HepG2 (cell line): ENCODE results near the gene ME3. TPM values are rescaled to one million over a fixed set of nuclear protein-coding genes. Genes with fewer than 3 reads are reported as not detected.

Source experiments
- ATAC-seq: fragments of 200-7000 bp; cut with Tn5 transposase; 3 replicates; pipeline ENCODE4 v1.9.1; 2020; ENCODE audit warnings: mild to moderate bottlenecking, moderate library complexity
- BruUV-seq: library from RNA; stranded (reverse); fragments of 400-500 nt; replicated peaks from 2 replicates; lab custom pipeline; 2021; lab: Mats Ljungman, UMichigan
- CTCF ChIA-PET: fragments of 300-600 bp; formaldehyde crosslinking; extraction: SDS; loops from one replicate; lab custom pipeline; 2021; ENCODE audit warnings: low total read pairs, inconsistent platforms, low intra/inter-chr PET ratio; lab: Yijun Ruan, JAX
- POLR2A ChIA-PET: fragments of 350-600 bp; sonication (Branson Sonifier 250); formaldehyde crosslinking; loops from one replicate; lab custom pipeline; 2020; ENCODE audit warnings: antibody characterized with exemption, inconsistent platforms; lab: Yijun Ruan, JAX
- DNase-seq: peaks from one replicate; pipeline ENCODE4 v3.0.0-alpha.2; 2015; ENCODE audit warnings: low spot score
- FAIRE-seq: peaks from 3 replicates; lab custom pipeline; 2011; peaks lifted over from hg19 to GRCh38; lab: Jason Lieb, UNC
- H2AFZ ChIP-seq: one replicate; pipeline ENCODE4 v1.6.1; 2011; ENCODE audit warnings: low read length, inconsistent platforms
- H3K27ac ChIP-seq: fragments of 300-600 bp; 3 replicates; pipeline ENCODE4 v1.8.0; 2011; ENCODE audit warnings: mixed run types, mild to moderate bottlenecking, mixed read lengths, low read length, inconsistent platforms; ENCODE audit not compliant: insufficient read depth; ENCODE audit errors: extremely low read length
- H3K27me3 ChIP-seq, 2 experiments: fragments of 200-600 bp in 1 of 2; 2 replicates in 1 of 2; 3 replicates in 1 of 2; pipeline versions ENCODE4 v1.6.0 to v1.8.0; 2011; ENCODE audit warnings: low read length in 2 of 2, mild to moderate bottlenecking in 2 of 2, moderate library complexity in 2 of 2, inconsistent platforms in 1 of 2; ENCODE audit not compliant: insufficient read depth in 2 of 2, control insufficient read depth in 1 of 2
- H3K36me3 ChIP-seq, 2 experiments: fragments of 200-600 bp in 1 of 2; replicated peaks in 1 of 2; 2 replicates in 1 of 2; 3 replicates in 1 of 2; pipeline versions ENCODE4 v1.5.1 to v1.8.0; 2011; ENCODE audit warnings: low read length in 2 of 2, inconsistent platforms in 1 of 2; ENCODE audit not compliant: insufficient read depth in 2 of 2, control insufficient read depth in 1 of 2
- H3K4me1 ChIP-seq: 2 replicates; pipeline ENCODE4 v1.5.1; 2012; ENCODE audit warnings: low read length, inconsistent platforms; ENCODE audit not compliant: insufficient read depth
- H3K4me2 ChIP-seq: 2 replicates; pipeline ENCODE4 v1.6.0; 2011; ENCODE audit warnings: low read depth, low read length, inconsistent platforms
- H3K4me3 ChIP-seq, 3 experiments: fragments of 200-600 bp in 1 of 3; sonication (generic), shearing (Covaris generic) in 1 of 3; replicated peaks in 1 of 3; 2 replicates each; pipeline ENCODE4 v1.5.1; 2011 to 2016; ENCODE audit warnings: low read length in 3 of 3, inconsistent platforms in 2 of 3, low read depth in 2 of 3, mild to moderate bottlenecking in 2 of 3, control low read depth in 1 of 3, mixed read lengths in 1 of 3; ENCODE audit not compliant: insufficient read depth in 1 of 3
- H3K79me2 ChIP-seq: one replicate; pipeline ENCODE4 v1.6.1; 2011; ENCODE audit warnings: low read length, inconsistent platforms; ENCODE audit not compliant: insufficient read depth
- H3K9ac ChIP-seq: 2 replicates; pipeline ENCODE4 v1.6.0; 2011; ENCODE audit warnings: mild to moderate bottlenecking, low read depth, low read length, inconsistent platforms; ENCODE audit not compliant: insufficient read depth
- H3K9me3 ChIP-seq: 2 replicates; pipeline ENCODE4 v1.5.1; 2012; ENCODE audit warnings: mild to moderate bottlenecking, low read length
- H4K20me1 ChIP-seq: 2 replicates; pipeline ENCODE4 v1.6.0; 2011; ENCODE audit warnings: inconsistent platforms, mild to moderate bottlenecking, low read length, moderate library complexity; ENCODE audit not compliant: insufficient read depth
- ATF4 ChIP-seq, 2 experiments: fragments of 450-650 bp in 1 of 2; sonication (generic) in 1 of 2; formaldehyde crosslinking; IDR thresholded peaks; 2 replicates each; pipeline versions ENCODE4 v1.5.0 to v1.8.0; 2020 to 2022; ENCODE audit warnings: mild to moderate bottlenecking in 1 of 2, missing genetic modification reagents in 1 of 2
- CCAR2 ChIP-seq: fragments of 200-400 bp; formaldehyde crosslinking; optimal IDR thresholded peaks from 2 replicates; pipeline ENCODE3; 2018; ENCODE audit warnings: low read depth, mild to moderate bottlenecking, low read length, moderate library complexity
- KAT8 ChIP-seq: IDR thresholded peaks from 2 replicates; pipeline ENCODE4 v1.6.1; 2016; ENCODE audit warnings: missing genetic modification reagents, missing compliant biosample characterization
- RXRA ChIP-seq: sonication (generic); formaldehyde crosslinking; IDR thresholded peaks from 2 replicates; pipeline ENCODE4 v1.5.1; 2020; ENCODE audit warnings: missing genetic modification reagents
- TBP ChIP-seq: sonication (generic); formaldehyde crosslinking; IDR thresholded peaks from 2 replicates; pipeline ENCODE4 v1.5.0; 2020; ENCODE audit warnings: missing genetic modification reagents
- YEATS2 ChIP-seq: sonication (generic); formaldehyde crosslinking; IDR thresholded peaks from 2 replicates; pipeline ENCODE4 v1.4.0; 2020; ENCODE audit warnings: missing genetic modification reagents, borderline replicate concordance
- ZBTB7A ChIP-seq: sonication (generic); formaldehyde crosslinking; IDR thresholded peaks from 2 replicates; pipeline ENCODE4 v1.8.0; 2022; ENCODE audit warnings: mild to moderate bottlenecking, missing genetic modification reagents
- ZFP82 ChIP-seq: sonication (generic); formaldehyde crosslinking; IDR thresholded peaks from 2 replicates; pipeline ENCODE4 v1.5.1; 2020; ENCODE audit warnings: mild to moderate bottlenecking, missing genetic modification reagents, borderline replicate concordance
- ZFY ChIP-seq: sonication (generic); formaldehyde crosslinking; IDR thresholded peaks from 2 replicates; pipeline ENCODE4 v1.4.0; 2020; ENCODE audit warnings: missing genetic modification reagents
- ZKSCAN8 ChIP-seq: IDR thresholded peaks from 2 replicates; pipeline ENCODE4 v1.6.1; 2016; ENCODE audit warnings: borderline replicate concordance, missing genetic modification reagents, missing compliant biosample characterization
- ZNF101 ChIP-seq: sonication (generic); formaldehyde crosslinking; IDR thresholded peaks from 2 replicates; pipeline ENCODE4 v1.4.0; 2020; ENCODE audit warnings: mild to moderate bottlenecking, low read depth, missing genetic modification reagents, borderline replicate concordance
- ZNF274 ChIP-seq: sonication (generic); formaldehyde crosslinking; IDR thresholded peaks from 2 replicates; pipeline ENCODE4 v1.5.1; 2020; ENCODE audit warnings: mild to moderate bottlenecking, missing genetic modification reagents
- ZNF576 ChIP-seq: sonication (generic); formaldehyde crosslinking; IDR thresholded peaks from 2 replicates; pipeline ENCODE4 v1.4.0; 2020; ENCODE audit warnings: mild to moderate bottlenecking, missing genetic modification reagents
- ZSCAN12 ChIP-seq: sonication (generic); formaldehyde crosslinking; IDR thresholded peaks from 2 replicates; pipeline ENCODE4 v1.9.0; 2021; ENCODE audit warnings: mild to moderate bottlenecking, missing genetic modification reagents
- in situ Hi-C: cut with HindIII; loops from 2 replicates; pipeline ENCODE4 v1.10.0; 2017; ENCODE audit warnings: low pct_unique_long_range_greater_than_20kb; ENCODE audit not compliant: extremely low pct_ligation_motif_present
- intact Hi-C: fragments of 100-400 bp; cut with micrococcal nuclease; formaldehyde crosslinking; loops from one replicate; pipeline ENCODE4 v1.10.0; 2022; ENCODE audit not compliant: unreplicated experiment
- polyA plus RNA-seq, 8 experiments: library from polyadenylated mRNA; depleted of rRNA in 3 of 8; stranded (reverse) in 7 of 8; unstranded in 1 of 8; fragments of >200 nt; fragmentation: Illumina TruSeq in 4 of 8; extraction: Trizol in 4 of 8; gene quantifications; 2 replicates each; pipeline versions ENCODE4 v1.2.1 to v1.2.3, GENCODE V29; 2011 to 2016; ENCODE audit warnings: low read depth in 4 of 8, missing spikeins in 1 of 8, mixed read lengths in 1 of 8; ENCODE audit not compliant: insufficient read depth in 1 of 8
- total RNA-seq, 5 experiments: library from RNA; depleted of rRNA; stranded (reverse); fragments of >200 nt; fragmentation: Illumina TruSeq; extraction: Trizol; gene quantifications; 2 replicates each; pipeline ENCODE4 v1.2.3, GENCODE V29; 2016; ENCODE audit warnings: low read depth in 1 of 5

ME3 gene
- total and polyA plus RNA-seq, 2 of the 13 experiments (the other 11 are each of a cell fraction or from before 2014, with no cell fraction given), result not detected

GRCh38 chr11:86615487-86615886 is 56.9 kb downstream of the ME3 start:
- no peak overlapping the region for H3K4me2 ChIP-seq

More at GRCh38 chr11:86615487-86615886, 56.9 kb downstream of the ME3 start:
- H3K4me1 ChIP-seq, result no peaks in the 10 kb centered on the region
- no peak overlapping the region for H3K4me3 ChIP-seq
- FAIRE-seq (no peak), ATAC-seq (no peak), DNase-seq (no peak)
- no peaks in the 10 kb centered on the region for H3K36me3 ChIP-seq
- CTCF ChIA-PET, result no interaction called here
- TF ChIP-seq ZSCAN12 (CRISPR knock-in tag) (no peak), ZFY (CRISPR knock-in tag) (no peak), ZNF274 (CRISPR knock-in tag) (no peak), ZKSCAN8 (CRISPR knock-in tag) (no peak), ATF4 (CRISPR knock-in tag; IDR thresholded peaks at IDR 0.05) (no peak), ZBTB7A (no peak), CCAR2 (no peak), ZFP82 (CRISPR knock-in tag) (no peak), ZNF576 (CRISPR knock-in tag) (no peak), KAT8 (no peak), YEATS2 (CRISPR knock-in tag) (no peak), TBP (CRISPR knock-in tag) (no peak), RXRA (CRISPR knock-in tag) (no peak), ZNF101 (CRISPR knock-in tag) (no peak)
- no peaks in the 10 kb centered on the region for H3K9me3 ChIP-seq
- H3K27ac ChIP-seq, result no peak overlapping the region
- intact Hi-C loops, result no loop called here
- BruUV-seq, result no TSS peak
- POLR2A ChIA-PET, result no interaction called here
- no peak overlapping the region for H3K9ac ChIP-seq
- in situ Hi-C loops, result no loop called here
- H3K79me2 ChIP-seq, result no peaks in the 10 kb centered on the region
- H3K27me3 ChIP-seq, result no peaks in the 10 kb centered on the region
- H2AFZ ChIP-seq, result no peak overlapping the region
- H4K20me1 ChIP-seq, result no peaks in the 10 kb centered on the region
